ENCODE results near the gene GPBP1L1.
"Not testable (repeated sequence)": the region's sequence is repeated elsewhere in the genome, so short reads cannot be mapped to it uniquely, and the experiment has no call there.

GPBP1L1 gene

DNA sequence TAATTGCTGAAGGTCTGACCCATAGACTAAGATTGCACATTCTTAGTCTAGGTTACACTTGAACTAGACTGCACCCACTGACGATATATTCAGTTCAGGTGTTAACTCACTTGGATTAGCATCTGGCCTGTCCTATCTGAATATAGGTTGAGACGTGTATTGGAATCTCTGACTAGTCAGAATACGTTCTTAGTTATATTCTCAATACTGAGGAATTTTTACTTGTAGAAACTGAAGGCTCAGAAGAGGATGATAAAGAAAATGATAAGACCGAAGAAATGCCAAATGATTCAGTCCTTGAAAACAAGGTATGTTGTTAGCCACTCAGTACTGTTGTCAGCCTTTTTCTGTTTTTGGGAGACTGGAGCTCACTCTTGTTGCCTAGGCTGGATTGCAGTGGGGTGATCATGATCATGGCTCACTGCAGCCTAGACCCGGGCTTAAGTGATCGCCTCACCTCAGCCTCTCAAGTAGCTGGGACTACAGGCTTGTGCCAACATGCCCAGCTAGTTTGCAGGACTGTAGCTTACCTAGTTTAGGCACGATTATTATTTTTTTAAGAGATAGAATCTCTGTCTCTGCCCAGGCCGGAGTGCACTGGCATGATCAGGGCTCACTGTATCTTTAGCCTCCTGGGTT, 73.3 kb downstream of the GPBP1L1 start:
- in situ Hi-C loops (cut with HindIII; ENCODE audit: low pct_ligation_motif_present, low pct_unique_long_range_greater_than_20kb, low sequenced_read_pairs), result no loop called here
- DNase-seq, result no peak

DNA sequence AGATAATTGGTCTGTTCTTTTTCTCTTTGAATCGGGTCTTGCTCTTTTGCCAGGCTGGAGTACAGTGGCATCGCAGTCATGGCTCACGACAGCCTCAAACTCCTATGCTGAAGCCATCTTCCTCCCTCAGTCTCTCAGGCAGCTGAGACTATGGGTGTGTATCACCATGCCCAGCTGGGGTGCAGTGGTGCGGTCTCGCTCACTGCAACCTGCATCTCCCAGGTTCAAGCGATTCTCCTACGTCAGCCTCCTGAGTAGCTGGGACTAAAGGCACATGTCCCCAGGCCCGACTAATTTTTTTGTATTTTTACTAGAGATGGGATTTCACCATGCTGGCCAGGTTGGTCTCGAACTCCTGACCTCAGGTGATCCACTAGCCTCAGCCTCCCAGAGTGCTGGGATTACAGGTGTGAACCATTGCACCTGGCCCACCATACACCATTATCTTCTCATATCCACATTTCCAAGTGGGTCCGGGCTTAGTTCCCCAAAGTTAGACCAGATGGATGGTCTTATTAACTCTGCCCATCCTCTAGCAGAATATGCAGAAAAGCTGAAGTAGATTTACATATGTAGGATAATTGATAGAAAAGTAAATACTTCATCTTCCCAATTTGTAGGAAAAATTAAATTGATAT, 75.6 kb downstream of the GPBP1L1 start:
- in situ Hi-C loops (cut with HindIII; ENCODE audit: low pct_ligation_motif_present, low pct_unique_long_range_greater_than_20kb, low sequenced_read_pairs), result no loop called here
- no peak for DNase-seq

DNA sequence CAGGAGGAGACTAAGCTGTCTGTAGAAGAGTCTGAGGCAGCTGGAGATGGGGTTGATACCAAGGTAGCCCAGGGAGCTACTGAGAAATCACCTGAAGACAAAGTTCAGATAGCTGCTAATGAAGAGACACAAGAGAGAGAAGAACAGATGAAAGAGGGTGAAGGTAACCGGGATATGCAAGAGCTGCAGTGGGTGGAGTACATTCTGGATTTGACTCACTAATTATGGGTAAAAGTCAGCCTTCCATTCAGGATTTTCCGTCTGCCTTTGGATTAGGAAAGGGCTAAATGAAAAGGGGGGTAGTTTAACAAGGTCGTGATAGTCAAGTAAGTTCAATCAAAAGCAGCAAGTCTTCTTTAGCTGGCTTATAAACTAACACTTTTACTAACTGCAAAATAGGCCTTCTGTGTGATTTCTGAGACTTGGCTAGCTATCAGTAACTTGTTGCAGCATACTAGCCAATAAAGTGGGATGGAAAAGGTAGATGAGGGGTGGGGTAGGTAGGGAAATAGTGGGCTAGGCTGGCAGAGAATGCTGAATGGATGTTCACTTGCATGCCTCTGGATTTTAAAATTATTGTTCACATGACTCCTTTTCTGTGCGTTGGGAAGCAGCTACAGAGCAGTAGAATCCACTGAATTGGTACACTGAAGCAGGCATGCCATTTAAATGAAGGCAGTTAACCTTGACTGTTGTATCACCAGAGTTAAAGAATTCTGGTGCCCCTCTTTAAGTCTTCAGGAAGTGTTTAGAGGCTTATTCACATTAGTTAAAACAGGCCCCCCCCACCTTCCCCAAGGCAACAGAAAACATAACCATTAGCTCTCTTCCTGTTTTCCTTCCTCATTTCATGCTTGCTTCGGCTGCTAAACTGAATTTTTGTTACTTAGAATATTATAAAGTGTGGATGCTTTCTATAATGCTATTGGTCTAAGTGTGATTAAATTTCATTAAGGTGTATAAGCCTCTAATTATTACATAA, 77.9 kb downstream of the GPBP1L1 start:
- no peak for DNase-seq
- in situ Hi-C loops (cut with HindIII; ENCODE audit: low pct_ligation_motif_present, low pct_unique_long_range_greater_than_20kb, low sequenced_read_pairs), result no loop called here

DNA sequence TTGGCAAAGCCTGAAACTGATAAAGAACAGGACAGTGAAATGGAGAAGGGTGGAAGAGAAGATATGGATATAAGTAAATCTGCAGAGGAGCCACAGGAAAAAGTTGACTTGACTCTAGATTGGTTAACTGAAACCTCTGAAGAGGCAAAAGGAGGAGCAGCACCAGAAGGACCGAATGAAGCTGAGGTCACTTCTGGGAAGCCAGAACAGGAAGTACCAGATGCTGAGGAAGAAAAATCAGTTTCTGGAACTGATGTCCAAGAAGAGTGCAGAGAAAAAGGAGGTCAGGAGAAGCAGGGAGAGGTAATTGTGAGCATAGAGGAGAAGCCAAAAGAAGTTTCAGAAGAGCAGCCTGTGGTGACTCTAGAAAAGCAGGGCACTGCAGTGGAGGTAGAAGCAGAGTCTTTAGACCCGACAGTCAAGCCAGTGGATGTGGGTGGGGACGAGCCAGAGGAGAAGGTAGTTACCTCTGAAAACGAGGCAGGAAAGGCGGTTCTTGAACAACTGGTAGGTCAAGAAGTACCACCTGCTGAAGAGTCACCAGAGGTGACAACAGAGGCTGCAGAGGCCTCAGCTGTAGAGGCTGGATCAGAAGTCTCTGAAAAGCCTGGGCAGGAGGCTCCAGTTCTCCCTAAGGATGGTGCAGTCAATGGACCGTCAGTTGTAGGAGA, 78.8 kb downstream of the GPBP1L1 start:
- in situ Hi-C loops (cut with HindIII; ENCODE audit: low pct_ligation_motif_present, low pct_unique_long_range_greater_than_20kb, low sequenced_read_pairs), result no loop called here
- no peak for DNase-seq

DNA sequence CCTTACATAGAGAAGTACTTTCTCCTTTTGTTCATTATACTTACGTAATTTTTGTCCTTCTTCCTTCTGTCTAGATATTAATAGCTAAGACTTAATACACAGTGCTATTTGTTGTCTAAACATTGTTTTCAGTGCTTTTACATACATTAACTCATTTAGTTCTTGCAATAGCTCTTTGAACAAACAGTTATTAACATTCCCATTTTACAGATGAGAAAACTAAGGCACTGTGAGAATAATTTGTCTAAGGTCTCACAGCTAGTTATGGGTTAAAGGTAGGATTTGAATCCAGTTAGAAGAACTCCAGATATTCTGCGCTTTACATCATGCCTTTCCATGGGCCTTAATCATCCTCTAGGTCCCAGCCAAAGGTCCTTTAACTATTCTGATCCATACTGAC, 82.1 kb downstream of the GPBP1L1 start:
- no peak for DNase-seq
- in situ Hi-C loops (cut with HindIII; ENCODE audit: low pct_ligation_motif_present, low pct_unique_long_range_greater_than_20kb, low sequenced_read_pairs), result no loop called here

DNA sequence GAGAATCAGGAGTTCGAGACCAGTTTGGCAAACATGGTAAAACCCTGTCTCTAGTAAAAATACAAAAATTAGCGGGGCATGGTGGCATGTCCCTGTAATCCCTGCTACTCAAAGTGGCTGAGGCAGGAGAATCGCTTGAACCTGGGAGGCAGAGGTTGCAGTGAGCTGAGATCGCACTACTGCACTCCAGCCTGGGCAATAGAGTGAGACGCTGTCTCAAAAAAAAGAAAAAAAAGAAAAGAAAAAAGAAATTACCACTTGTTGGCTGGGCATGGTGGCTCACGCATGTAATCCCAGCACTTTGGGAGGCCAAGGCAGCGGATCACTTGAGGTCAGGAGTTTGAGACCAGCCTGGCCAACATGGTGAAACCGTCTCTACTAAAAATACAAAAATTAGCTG, 89.6 kb downstream of the GPBP1L1 start:
- in situ Hi-C loops (cut with HindIII; ENCODE audit: low pct_ligation_motif_present, low pct_unique_long_range_greater_than_20kb, low sequenced_read_pairs), result not testable (repeated sequence)

DNA sequence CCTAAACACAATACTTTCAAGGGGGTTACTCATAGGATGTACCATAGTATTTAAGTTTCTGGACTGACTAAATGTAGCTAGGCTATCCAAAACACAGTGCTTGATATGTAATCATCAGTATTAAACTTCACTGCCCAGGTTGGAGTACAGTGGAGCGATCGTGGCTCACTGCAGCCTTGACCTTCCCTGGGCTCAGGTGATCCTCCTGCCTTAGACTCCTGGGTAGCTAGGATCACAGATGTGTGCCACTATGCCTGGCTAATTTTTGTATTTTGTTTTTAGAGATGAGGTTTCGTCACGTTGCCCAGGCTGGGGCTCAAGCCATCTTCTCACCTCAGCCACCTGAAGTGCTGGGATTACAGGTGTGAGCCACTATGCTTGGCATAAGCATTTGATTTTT, 91.9 kb downstream of the GPBP1L1 start:
- in situ Hi-C loops (cut with HindIII; ENCODE audit: low pct_ligation_motif_present, low pct_unique_long_range_greater_than_20kb, low sequenced_read_pairs), result no loop called here
- DNase-seq, result no peak

More for the DNA sequence above, 89.6 kb downstream of the GPBP1L1 start:
- DNase-seq, result not testable (repeated sequence)

DNA sequence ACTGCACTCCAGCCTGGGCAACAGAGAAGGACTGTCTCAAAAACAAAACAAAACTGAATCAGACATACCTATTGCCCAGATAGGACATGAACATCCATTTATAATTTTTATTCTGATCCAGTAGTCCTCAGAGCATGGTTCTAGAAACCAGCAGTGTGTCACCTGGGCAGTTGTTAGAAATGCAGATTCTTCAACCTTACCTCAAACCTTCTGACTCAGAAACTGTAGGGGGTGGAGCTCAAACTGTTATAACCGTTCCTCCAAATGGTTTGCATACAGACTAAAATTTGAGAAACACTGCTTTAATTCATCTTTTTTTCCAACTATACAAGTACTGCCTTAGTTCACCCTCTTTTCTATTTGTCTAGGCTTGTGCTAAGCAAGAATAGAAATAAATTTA, 96.5 kb downstream of the GPBP1L1 start:
- in situ Hi-C loops (cut with HindIII; ENCODE audit: low pct_ligation_motif_present, low pct_unique_long_range_greater_than_20kb, low sequenced_read_pairs), result no loop called here
- DNase-seq, result peak; percentile 19

DNA sequence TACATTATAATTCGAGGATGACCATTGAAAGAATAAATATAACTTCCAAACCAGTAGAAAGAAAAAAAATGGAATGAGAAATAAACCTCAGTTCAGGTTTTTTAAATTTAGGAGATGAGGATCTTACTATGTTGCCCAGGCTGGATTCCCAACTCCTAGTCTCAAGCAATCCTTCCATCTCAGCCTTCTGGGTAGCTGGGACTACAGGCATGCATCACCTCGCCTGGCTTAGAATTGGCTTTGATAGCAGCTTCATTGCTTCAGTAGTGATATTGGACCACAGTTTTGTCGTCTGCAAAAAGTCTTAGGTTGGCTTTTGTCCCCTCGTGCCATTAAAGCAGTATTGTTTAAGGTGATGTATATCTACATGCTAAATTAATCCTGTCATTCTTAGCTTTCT, 99.6 kb downstream of the GPBP1L1 start:
- DNase-seq, result no peak
- in situ Hi-C loops (cut with HindIII; ENCODE audit: low pct_ligation_motif_present, low pct_unique_long_range_greater_than_20kb, low sequenced_read_pairs), result no loop called here

DNA sequence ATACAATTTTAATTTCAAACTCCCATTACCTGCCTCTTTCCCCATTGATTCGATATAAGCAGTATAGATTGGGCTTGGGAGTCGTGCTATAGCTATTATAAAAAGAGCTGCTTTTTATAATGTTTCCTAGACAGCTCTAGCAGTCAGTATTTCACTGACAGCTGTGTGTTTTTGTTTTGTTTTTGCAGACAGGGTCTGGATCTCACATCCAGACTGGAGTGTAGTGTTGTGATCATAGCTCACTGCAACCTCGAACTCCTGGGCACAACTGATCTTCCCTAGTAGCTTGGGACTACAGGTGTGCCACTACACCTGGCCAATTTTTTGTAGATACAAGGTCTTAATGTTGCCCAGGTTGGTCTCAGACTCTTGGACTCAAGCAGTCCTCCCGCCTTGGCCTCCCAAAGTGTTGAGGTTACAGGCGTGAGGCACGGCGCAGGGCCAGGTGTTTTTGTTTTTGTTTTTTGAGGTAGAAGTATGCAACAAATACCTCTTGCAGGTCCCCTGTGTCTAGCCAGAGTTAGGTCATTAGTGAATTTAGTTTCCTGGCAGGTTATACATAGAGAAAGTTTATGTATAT, 100.7 kb downstream of the GPBP1L1 start:
- in situ Hi-C loops (cut with HindIII; ENCODE audit: low pct_ligation_motif_present, low pct_unique_long_range_greater_than_20kb, low sequenced_read_pairs), result no loop called here

DNA sequence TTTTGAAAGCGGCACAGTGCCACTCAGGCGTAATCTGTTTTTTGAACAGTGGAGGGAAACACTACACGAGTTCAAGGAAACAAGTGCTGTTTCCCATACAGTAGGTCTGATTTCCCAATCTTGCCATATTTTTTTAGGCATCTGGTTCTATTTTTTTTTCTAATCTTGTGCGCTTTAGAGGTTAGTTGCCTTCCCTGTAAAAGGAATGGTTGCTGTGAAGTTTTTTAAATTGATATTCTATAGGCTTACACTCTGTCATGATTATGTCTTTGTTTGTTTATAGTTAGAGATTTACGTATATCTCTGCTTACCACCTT, 101.3 kb downstream of the GPBP1L1 start:
- in situ Hi-C loops (cut with HindIII; ENCODE audit: low pct_ligation_motif_present, low pct_unique_long_range_greater_than_20kb, low sequenced_read_pairs), result no loop called here
- DNase-seq, result no peak

More for the DNA sequence above, 100.7 kb downstream of the GPBP1L1 start:
- DNase-seq, result no peak

DNA sequence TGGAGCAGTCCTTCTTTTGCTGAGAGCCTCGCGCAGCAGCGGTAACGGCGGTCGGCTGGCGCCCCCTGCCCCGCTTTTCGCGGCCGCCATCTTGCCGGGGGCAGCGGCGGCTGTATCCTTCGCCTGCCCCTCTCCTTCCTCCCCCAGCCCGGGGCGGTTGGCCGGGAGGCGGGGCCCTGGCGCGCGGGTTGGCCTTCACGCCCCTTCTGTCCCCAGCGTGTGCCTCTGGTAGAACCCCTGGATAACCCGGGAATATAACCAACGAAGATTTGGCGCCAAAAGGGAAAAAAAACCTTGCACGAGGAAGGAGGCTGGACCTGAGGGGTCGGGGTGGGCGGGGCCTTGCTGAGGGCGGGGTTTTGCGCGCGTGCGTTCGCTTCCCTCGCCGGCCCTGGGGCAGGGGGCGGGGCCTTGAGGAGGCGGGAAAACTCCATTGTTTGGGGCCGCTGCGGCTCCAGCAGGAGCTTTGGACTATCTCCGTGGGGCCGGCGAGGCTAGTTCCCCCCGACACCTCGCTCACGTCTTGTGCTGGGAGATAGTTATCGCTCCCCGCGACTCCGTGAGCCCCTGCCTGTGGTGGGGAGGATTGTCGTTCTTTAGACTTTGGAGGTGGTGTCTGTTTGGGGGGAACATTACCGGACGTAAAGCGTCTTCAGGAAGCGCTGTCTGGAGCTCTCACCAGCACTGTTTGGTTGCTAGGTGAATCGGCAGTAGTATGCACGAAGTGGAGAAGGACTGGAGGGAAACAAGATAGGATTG, 101.8 kb downstream of the GPBP1L1 start:
- DNase-seq, result peak; percentile 85
- in situ Hi-C loops (cut with HindIII; ENCODE audit: low pct_ligation_motif_present, low pct_unique_long_range_greater_than_20kb, low sequenced_read_pairs), result no loop called here

DNA sequence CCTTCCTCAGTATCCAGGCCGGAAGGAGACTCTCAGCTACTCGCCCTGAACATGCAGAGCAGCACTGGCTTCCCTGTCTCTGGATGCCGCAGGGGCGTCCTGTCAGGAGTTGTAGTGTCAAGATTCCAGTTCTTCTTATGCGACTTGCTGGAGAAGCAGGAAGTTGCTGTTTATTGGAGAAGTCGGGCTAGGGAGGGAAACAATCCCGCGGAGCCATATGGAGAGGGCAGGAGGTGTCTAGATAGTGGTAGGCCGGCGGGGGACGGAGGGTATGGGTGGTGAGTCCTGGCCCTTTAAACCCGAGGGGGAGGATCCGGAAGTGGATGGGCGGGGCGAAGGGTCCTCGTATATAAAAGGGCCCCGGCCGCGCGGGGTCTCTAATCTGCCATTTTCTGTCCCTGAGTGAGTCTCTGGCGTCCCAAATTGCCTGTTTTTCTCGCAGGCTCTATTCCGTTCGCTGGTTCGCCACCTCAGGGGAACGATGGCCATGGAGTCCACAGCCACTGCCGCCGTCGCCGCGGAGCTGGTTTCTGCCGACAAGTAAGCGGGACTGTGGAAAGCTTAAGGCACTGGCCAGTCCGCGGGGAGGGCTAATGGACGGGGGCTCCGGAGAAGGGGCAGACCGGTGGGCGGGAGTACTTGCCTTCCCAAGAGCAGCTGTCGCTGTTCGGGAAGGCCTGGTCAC, 102.5 kb downstream of the GPBP1L1 start, which contains the start of gene NASP:
NASP (plus strand) TSS at position 376 of the 685 bp plus-strand sequence; CDS start at position 482, 106 bp downstream.
- DNase-seq, result peak; percentile 76
- in situ Hi-C loops (cut with HindIII; ENCODE audit: low pct_ligation_motif_present, low pct_unique_long_range_greater_than_20kb, low sequenced_read_pairs), result no loop called here

DNA sequence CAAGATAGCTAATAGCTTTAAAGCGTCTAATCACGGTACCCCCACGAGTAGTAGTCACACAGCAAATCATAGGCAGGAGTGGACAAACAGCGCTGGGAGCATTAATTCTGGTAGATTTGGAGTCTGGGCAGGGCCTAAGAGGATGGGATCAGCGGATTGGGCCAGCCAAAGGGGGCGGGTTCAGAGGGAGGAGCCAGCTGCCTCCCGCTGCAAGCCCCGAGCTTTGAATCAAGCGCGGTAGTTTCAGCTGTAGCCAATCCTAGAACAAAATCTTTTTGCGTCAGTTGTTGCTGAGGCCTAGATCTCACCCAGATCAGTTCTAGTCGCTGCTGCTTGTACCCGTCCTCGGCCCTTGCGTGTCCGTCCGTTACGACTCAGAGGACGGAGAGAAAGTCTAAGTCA, 103.1 kb downstream of the GPBP1L1 start:
- DNase-seq, result peak; percentile 96
- in situ Hi-C loops (cut with HindIII; ENCODE audit: low pct_ligation_motif_present, low pct_unique_long_range_greater_than_20kb, low sequenced_read_pairs), result no loop called here

All from ACHN (cell line).